ENCODE data around the gene MYL9.
A peak's percentile ranks its signal among the peaks of the same experiment; 100 is the strongest.
"Not testable (repeated sequence)": the region's sequence is repeated elsewhere in the genome, so short reads cannot be mapped to it uniquely, and the experiment has no call there.

MYL9 gene

DNA sequence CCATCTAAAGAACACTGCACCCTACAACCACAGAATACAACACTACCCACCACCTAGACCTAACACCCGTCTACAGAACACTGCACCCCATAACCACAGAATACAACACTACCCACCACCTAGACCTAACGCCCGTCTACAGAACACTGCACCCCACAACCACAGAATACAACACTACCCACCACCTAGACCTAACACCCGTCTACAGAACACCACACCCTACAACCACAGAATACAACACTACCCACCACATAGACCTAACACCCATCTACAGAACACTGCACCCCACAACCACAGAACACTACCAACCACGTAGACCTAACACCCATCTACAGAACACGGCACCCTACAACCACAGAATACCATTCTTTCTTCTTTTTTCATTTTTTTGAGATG, 23.4 kb downstream of the MYL9 start:
- peaks cover 12% of the 10 kb centered on the region for H3K4me1 ChIP-seq (ENCODE audit: control insufficient read depth, insufficient read depth, low read length)
- H3K27me3 ChIP-seq (ENCODE audit: control insufficient read depth, insufficient read depth, low read length); H3K9ac ChIP-seq (ENCODE audit: low read depth, low read length); H3K4me3 ChIP-seq (ENCODE audit: low read depth, low read length); H3K36me3 ChIP-seq (ENCODE audit: control insufficient read depth, insufficient read depth, low read length); H3K9me3 ChIP-seq (ENCODE audit: control insufficient read depth, insufficient read depth, low read length): not testable (repeated sequence)

DNA sequence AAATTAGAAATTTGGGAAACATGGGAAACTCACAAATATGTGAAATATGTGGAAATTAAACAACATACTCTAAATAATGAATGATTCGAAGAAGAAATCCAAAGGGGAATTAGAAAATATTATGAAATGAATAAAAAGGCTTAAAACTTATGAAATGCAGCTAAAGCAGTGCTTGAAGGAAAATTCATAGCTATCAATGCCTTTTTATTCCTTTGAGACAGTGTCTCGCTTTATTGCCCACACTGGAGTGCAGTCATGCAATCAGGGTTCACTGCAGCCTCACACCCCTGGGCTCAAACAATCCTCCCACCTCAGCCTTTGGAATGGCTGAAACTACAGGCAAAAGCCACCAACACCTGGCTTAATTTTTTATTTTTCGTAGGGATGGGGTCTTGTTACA, 24.2 kb downstream of the MYL9 start:
- no peak overlapping the region for H3K9ac ChIP-seq (ENCODE audit: low read depth, low read length)
- no peak overlapping the region for H3K4me3 ChIP-seq (ENCODE audit: low read depth, low read length)
- H3K4me1 ChIP-seq (ENCODE audit: control insufficient read depth, insufficient read depth, low read length), result peaks cover 12% of the 10 kb centered on the region
- no peaks in the 10 kb centered on the region for H3K9me3 ChIP-seq (ENCODE audit: control insufficient read depth, insufficient read depth, low read length)
- H3K27me3 ChIP-seq (ENCODE audit: control insufficient read depth, insufficient read depth, low read length), result no peaks in the 10 kb centered on the region
- H3K36me3 ChIP-seq (ENCODE audit: control insufficient read depth, insufficient read depth, low read length), result no peaks in the 10 kb centered on the region

DNA sequence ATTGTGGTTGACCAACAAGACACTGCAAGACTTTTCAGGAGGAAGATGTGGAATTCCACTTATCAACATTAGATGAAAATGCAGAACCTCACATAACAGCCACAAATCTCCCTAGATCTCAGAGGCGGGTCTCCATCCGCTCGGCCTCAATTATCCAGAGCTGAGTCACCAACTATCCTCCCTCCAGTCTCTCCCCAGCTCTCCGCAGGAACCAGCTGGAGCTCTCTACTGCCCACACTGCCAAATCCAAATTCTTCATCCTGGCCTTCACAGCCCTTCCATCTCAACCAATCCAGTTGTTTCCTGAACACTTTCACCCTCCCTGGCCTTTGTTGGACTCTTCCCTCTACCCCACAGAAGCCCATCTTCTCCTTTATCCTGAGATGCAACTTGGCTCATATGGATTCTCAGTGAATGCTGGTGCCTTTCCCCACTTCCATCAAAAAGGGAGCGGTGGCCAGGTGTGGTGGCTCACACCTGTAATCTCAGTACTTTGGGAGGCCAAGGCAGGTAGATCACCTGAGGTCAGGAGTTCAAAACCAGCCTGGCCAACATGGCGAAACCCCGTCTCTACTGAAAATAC, 28.6 kb downstream of the MYL9 start:
- Histone ChIP-seq H3K36me3 (ENCODE audit: control insufficient read depth, insufficient read depth, low read length) (no peaks in the 10 kb centered on the region), H3K4me3 (ENCODE audit: low read depth, low read length) (no peak overlapping the region), H3K9me3 (ENCODE audit: control insufficient read depth, insufficient read depth, low read length) (no peaks in the 10 kb centered on the region), H3K4me1 (ENCODE audit: control insufficient read depth, insufficient read depth, low read length) (peaks cover 6% of the 10 kb centered on the region), H3K27me3 (ENCODE audit: control insufficient read depth, insufficient read depth, low read length) (no peaks in the 10 kb centered on the region), H3K9ac (ENCODE audit: low read depth, low read length) (no peak overlapping the region)

DNA sequence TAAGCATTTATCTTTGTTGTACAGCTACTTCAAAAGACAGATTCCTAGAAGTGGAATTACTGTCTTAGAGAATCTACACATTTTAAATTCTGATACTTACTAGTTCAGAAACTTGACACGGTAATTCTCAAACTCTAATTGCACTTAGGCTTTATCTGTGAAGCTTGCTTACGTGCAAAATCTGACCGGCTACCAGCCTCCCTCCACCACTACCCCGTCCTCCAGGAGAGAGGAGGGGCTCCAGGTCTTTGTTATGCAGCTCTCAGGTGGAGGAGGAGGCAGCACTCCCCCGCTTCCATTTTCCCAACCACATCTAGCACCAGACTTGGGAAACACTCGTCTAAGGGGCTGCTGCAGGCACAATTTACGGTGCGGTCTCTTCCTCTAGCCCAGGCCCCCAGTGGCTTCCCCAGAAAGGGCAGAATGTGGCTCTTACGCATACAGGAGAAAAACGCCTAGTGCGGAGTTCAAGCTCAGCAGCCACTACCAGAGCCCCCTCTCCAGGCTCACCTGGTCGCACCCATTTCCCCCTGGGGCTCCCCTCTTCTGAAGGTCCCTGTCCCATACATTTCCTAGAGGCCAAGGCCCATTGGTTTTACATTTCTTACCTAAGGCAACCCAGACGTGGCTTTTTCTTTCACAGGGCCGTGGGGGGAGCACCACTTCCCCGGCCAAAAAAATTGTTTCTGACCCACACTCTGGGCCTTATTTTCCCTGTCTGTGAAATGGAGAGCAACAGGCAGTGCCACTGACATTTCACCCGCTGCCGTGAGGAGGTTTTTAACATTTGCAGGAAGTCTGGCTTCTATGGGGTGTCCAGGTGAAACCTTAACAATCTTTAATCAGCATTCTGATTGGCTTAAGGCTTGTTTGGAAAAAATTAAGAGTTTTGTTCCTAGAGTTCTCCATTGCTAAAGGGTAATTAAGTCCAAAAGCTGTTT, 30.5 kb downstream of the MYL9 start:
- H3K9ac ChIP-seq (ENCODE audit: low read depth, low read length), result peak overlapping the region; percentile 79
- H3K36me3 ChIP-seq (ENCODE audit: control insufficient read depth, insufficient read depth, low read length), result no peaks in the 10 kb centered on the region

DNA sequence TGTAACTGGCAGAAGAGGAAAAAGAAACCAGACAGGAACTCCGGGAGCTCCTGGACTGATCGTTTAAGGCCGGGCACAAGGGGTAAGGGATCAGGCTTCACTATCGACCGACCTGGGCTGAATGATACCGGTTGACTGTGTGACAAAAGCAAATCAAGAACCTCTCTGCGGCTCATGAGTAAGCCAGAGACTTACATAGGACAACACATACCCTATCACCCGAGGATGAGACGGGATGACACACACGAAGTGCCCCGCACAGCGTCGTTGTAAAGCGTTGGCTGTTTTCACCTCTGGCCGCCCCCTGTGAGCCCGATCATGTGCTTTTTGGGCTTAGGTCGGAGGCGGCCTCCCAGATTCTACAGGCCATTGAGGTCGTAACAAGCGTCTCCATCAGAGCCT, 31.4 kb downstream of the MYL9 start:
- Histone ChIP-seq H3K4me3 (ENCODE audit: low read depth, low read length) (peak overlapping the region; percentile 65), H3K9ac (ENCODE audit: low read depth, low read length) (peak overlapping the region; percentile 79), H3K27me3 (ENCODE audit: control insufficient read depth, insufficient read depth, low read length) (no peaks in the 10 kb centered on the region), H3K4me1 (ENCODE audit: control insufficient read depth, insufficient read depth, low read length) (peaks cover 6% of the 10 kb centered on the region), H3K36me3 (ENCODE audit: control insufficient read depth, insufficient read depth, low read length) (no peaks in the 10 kb centered on the region), H3K9me3 (ENCODE audit: control insufficient read depth, insufficient read depth, low read length) (no peaks in the 10 kb centered on the region)

More for the DNA sequence above, 30.5 kb downstream of the MYL9 start:
- Histone ChIP-seq H3K27me3 (ENCODE audit: control insufficient read depth, insufficient read depth, low read length) (no peaks in the 10 kb centered on the region), H3K4me1 (ENCODE audit: control insufficient read depth, insufficient read depth, low read length) (peaks cover 6% of the 10 kb centered on the region), H3K4me3 (ENCODE audit: low read depth, low read length) (peak overlapping the region; percentile 65), H3K9me3 (ENCODE audit: control insufficient read depth, insufficient read depth, low read length) (no peaks in the 10 kb centered on the region)

DNA sequence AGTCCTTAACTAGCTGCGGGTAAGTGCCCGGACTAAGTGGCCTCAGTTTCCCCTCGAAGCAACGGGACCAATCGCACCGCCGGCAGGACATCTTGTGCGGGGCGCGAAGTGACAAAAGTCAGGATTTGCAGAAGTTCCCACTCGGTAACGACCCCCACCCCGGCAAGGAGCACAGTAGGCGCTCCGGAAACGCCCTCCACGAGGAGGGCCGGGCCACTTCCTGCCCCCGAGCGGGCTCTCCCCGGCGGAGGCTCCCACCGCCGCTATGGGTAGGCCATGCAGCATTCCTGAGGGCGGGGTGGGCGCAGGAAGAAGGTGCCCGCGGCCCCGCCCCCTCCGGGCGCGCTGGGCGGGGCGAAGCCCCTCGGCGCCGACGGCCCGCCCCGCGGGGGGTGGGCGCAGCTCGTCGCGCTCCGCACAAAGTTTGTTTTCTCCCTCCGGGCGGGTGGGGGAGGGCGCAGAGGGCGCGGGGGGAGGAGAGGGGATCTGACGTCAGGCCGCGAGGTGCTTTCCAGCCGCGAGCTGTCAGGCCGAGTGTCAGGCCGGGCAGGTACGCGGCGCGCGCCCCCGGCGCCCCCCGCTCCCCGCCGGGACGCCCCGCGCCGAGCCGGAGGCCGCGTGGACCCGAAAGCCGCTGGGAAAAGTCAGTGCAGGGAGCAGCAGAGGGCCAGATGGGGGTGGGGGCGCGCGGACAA, 31.9 kb downstream of the MYL9 start, which contains the start of gene TGIF2:
TGIF2 (plus strand) TSS at position 495 of the 695 bp plus-strand sequence. CDS start 5,178 bp downstream, outside the sequence.
- Histone ChIP-seq H3K36me3 (ENCODE audit: control insufficient read depth, insufficient read depth, low read length) (no peaks in the 10 kb centered on the region), H3K4me3 (ENCODE audit: low read depth, low read length) (peak within 1 kb of the TSS; percentile 78), H3K9ac (ENCODE audit: low read depth, low read length) (peak within 1 kb of the TSS; percentile 79), H3K4me1 (ENCODE audit: control insufficient read depth, insufficient read depth, low read length) (peaks cover 6% of the 10 kb centered on the region), H3K9me3 (ENCODE audit: control insufficient read depth, insufficient read depth, low read length) (no peaks in the 10 kb centered on the region), H3K27me3 (ENCODE audit: control insufficient read depth, insufficient read depth, low read length) (no peaks in the 10 kb centered on the region)

DNA sequence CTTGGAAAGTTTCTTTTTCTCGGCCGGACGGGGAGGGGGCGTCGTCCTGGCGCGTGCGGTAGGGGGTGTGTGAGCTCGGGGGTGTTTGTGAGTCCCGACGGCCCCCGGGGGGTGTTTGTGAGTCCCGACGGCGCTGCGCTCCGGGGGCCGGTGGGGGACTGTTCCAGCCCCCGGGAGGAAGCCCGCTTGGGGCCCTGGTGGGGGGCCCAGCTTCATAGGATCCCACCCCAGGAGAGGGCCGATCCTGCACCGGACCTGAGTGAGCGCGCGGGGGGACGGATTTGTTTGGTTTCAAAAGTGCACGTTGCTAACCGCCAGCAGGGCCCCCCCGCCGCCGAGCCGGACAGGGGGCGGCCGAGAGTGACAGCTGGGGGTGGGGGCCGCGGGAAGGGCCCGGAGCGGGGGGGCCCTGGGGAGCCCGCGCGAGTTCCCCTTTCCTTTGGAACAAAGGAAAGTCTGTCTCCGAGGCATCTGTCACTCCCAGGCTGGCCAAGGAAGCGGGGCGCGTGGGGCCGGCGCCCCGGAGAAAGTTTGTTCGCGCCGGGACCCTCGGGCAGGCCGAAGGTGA, 32.6 kb downstream of the MYL9 start:
- peaks cover 5% of the 10 kb centered on the region for H3K36me3 ChIP-seq (ENCODE audit: control insufficient read depth, insufficient read depth, low read length)
- no peak overlapping the region for H3K9ac ChIP-seq (ENCODE audit: low read depth, low read length)
- H3K9me3 ChIP-seq (ENCODE audit: control insufficient read depth, insufficient read depth, low read length), result no peaks in the 10 kb centered on the region
- H3K27me3 ChIP-seq (ENCODE audit: control insufficient read depth, insufficient read depth, low read length), result no peaks in the 10 kb centered on the region
- peaks cover 6% of the 10 kb centered on the region for H3K4me1 ChIP-seq (ENCODE audit: control insufficient read depth, insufficient read depth, low read length)
- H3K4me3 ChIP-seq (ENCODE audit: low read depth, low read length), result peak overlapping the region; percentile 55

DNA sequence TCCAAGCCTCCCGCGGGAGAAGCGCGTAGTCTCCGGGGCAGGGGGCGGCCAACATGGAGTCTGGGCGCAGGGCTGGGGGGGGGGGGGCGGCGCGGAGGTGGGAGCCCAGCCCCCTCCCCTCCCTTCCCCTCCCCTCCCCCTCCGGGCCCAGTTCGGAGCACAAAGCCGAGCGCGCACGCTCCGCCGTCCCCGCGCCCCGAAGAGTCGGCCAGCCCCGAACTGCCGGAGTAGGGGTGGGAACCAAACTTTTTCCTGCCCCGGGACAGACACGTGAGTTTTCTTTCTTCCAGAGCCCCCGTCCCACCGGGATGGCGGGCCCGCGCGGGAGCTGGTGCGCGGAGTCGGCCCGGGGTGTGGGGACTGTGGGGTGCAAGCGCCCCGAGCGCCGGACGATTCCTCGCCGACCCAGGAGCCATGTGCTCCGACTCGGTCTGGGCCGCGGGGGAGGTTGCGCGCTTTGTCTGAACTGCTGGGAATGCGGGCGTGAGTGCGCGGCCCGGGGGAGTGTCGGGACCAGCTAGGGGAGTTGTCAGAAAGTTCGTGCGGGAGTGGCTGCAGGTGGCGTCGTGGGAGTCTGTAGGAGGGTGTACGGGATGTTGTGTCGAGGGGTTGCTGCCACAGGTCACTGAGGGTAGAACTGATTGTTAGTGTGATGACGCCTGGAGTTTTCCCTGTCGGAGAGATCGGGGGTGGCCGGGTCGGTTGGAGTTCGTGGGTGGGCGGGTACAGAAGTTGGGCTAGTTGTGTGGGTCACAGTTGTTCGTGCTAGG, 33.2 kb downstream of the MYL9 start:
- H3K9me3 ChIP-seq (ENCODE audit: control insufficient read depth, insufficient read depth, low read length), result no peaks in the 10 kb centered on the region
- H3K4me1 ChIP-seq (ENCODE audit: control insufficient read depth, insufficient read depth, low read length), result peaks cover 5% of the 10 kb centered on the region
- H3K36me3 ChIP-seq (ENCODE audit: control insufficient read depth, insufficient read depth, low read length), result peaks cover 10% of the 10 kb centered on the region
- H3K4me3 ChIP-seq (ENCODE audit: low read depth, low read length), result peak overlapping the region; percentile 78
- H3K9ac ChIP-seq (ENCODE audit: low read depth, low read length), result peak overlapping the region; percentile 56
- no peaks in the 10 kb centered on the region for H3K27me3 ChIP-seq (ENCODE audit: control insufficient read depth, insufficient read depth, low read length)

DNA sequence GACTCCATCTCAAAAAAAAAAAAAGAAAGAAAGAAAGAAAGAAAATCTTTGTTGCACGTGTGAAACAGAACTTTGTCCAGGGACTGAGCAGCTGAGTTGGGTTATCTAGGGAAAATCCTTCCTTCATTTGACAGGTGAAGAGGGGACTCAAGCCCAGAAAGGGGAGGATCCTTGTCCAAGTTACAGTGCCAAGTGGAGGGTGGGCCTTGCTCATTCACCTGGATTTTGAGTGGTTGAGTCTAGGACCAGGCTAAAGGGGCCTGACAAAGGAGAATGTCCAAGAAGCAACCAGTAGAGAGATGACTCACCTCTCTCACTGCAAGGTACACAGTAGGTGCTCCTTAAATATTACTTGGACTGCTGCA, 34.7 kb downstream of the MYL9 start:
- Histone ChIP-seq H3K4me1 (ENCODE audit: control insufficient read depth, insufficient read depth, low read length) (no peaks in the 10 kb centered on the region), H3K9ac (ENCODE audit: low read depth, low read length) (no peak overlapping the region), H3K4me3 (ENCODE audit: low read depth, low read length) (no peak overlapping the region), H3K9me3 (ENCODE audit: control insufficient read depth, insufficient read depth, low read length) (no peaks in the 10 kb centered on the region), H3K36me3 (ENCODE audit: control insufficient read depth, insufficient read depth, low read length) (peaks cover 21% of the 10 kb centered on the region), H3K27me3 (ENCODE audit: control insufficient read depth, insufficient read depth, low read length) (no peaks in the 10 kb centered on the region)

DNA sequence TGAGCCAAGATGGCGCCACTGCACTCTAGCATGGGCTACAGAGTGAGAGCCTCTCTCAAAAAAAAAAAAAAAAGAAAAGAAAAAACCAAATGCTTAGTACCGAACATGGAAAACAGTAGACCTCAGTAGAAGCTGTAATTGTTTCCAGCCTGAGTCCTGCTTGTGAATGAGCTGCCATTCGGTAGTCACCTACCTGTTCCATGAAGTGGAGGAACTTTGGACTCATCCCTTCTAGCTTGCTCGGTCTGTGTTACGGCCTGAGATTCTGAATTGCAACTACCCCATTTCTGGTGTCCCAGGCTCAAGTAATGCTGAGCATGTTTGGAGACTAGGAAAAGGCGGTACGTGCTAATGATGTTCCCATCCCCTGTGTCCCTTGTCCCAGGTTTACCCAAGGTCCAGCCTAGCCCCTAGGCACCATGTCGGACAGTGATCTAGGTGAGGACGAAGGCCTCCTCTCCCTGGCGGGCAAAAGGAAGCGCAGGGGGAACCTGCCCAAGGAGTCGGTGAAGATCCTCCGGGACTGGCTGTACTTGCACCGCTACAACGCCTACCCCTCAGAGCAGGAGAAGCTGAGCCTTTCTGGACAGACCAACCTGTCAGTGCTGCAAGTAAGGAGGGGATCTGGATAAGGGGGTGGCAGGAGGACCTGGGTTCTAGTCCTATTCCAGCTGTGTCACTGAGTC, 37.2 kb downstream of the MYL9 start:
- no peak overlapping the region for H3K4me3 ChIP-seq (ENCODE audit: low read depth, low read length)
- H3K9ac ChIP-seq (ENCODE audit: low read depth, low read length), result no peak overlapping the region
- no peaks in the 10 kb centered on the region for H3K9me3 ChIP-seq (ENCODE audit: control insufficient read depth, insufficient read depth, low read length)
- peaks cover 32% of the 10 kb centered on the region for H3K36me3 ChIP-seq (ENCODE audit: control insufficient read depth, insufficient read depth, low read length)
- H3K4me1 ChIP-seq (ENCODE audit: control insufficient read depth, insufficient read depth, low read length), result no peaks in the 10 kb centered on the region
- no peaks in the 10 kb centered on the region for H3K27me3 ChIP-seq (ENCODE audit: control insufficient read depth, insufficient read depth, low read length)

All from iPS-15b (cell line).